Measurements from ENCODE around the gene DHRS4L2. TPM values are rescaled to one million over a fixed set of nuclear protein-coding genes. Genes with fewer than 3 reads are reported as not detected.
A peak's percentile ranks its signal among the peaks of the same experiment; 100 is the strongest.
"Not testable (repeated sequence)": the region's sequence is repeated elsewhere in the genome, so short reads cannot be mapped to it uniquely, and the experiment has no call there.

DHRS4L2 gene
- total RNA-seq, 1 donor from 2014 or later = 5.5 TPM

DNA sequence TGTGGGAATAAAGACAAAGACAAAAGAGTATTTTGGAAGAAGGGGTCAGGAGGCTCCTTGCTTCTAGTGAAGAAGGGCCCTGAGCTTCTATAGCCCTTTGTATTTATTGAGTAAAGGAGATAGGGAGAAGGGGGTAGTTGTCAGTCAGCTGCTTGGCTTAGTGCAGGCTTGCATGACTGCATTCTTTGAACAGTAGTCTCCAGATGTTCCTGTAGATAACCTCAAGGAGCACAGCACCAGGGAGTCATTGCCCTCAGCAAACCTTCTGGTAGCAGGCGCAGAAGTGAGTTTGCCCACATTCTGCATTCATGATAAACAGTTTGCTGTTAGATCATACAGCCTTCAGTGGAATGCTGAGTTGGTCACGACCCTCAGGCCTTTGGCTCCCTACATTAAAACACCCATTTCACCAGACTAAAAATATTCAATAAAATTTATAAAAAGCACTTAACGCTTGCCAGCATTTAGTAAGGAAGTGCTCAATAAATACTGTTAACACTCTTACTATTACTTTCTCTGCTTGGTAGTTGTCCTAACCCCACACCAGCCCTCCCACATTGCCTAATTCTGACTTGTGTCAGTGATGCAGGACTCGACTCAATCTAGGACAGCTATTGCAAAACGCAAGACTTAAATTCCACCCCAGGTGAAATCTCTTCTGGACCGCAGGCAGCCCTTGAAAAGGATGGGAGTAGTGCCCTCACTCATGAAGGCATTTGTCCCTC is 38.2 kb upstream of the DHRS4L2 start:
- no peaks in the 10 kb centered on the region for H3K27me3 ChIP-seq (ENCODE audit: control insufficient read depth, insufficient read depth, low read length)
- no peak overlapping the region for H3K4me3 ChIP-seq (ENCODE audit: low read depth, low read length)
- DNase-seq (ENCODE audit: low read depth) (no peak), FAIRE-seq (no peak)
- H3K36me3 ChIP-seq (ENCODE audit: control insufficient read depth, insufficient read depth, low read length) = no peaks in the 10 kb centered on the region
- TF ChIP-seq, protein P1, sequence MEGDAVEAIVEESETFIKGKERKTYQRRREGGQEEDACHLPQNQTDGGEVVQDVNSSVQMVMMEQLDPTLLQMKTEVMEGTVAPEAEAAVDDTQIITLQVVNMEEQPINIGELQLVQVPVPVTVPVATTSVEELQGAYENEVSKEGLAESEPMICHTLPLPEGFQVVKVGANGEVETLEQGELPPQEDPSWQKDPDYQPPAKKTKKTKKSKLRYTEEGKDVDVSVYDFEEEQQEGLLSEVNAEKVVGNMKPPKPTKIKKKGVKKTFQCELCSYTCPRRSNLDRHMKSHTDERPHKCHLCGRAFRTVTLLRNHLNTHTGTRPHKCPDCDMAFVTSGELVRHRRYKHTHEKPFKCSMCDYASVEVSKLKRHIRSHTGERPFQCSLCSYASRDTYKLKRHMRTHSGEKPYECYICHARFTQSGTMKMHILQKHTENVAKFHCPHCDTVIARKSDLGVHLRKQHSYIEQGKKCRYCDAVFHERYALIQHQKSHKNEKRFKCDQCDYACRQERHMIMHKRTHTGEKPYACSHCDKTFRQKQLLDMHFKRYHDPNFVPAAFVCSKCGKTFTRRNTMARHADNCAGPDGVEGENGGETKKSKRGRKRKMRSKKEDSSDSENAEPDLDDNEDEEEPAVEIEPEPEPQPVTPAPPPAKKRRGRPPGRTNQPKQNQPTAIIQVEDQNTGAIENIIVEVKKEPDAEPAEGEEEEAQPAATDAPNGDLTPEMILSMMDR (IDR thresholded peaks at IDR 0.05; ENCODE audit: insufficient read depth, low read length, severe bottlenecking) = no peak

DNA sequence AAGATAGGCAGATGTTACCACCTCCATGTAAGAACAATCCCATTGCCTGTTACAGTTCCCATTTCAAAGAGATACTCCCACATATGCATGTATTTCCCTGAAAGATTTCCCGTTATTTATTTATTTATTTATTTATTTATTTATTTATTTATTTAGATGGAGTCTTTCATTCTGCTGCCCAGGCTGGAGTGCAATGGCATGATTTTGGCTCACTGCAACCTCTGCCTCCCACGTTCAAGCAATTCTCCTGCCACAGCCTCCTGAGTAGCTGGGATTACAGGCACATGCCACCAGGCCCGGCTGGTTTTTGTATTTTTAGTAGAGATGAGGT is 37.6 kb upstream of the DHRS4L2 start:
- FAIRE-seq; H3K27me3 ChIP-seq (ENCODE audit: control insufficient read depth, insufficient read depth, low read length); H3K4me3 ChIP-seq (ENCODE audit: low read depth, low read length); H3K36me3 ChIP-seq (ENCODE audit: control insufficient read depth, insufficient read depth, low read length); DNase-seq (ENCODE audit: low read depth): not testable (repeated sequence)

- FAIRE-seq (no peak), DNase-seq (ENCODE audit: low read depth) (no peak)
- Histone ChIP-seq H3K36me3 (ENCODE audit: control insufficient read depth, insufficient read depth, low read length) (no peaks in the 10 kb centered on the region), H3K27me3 (ENCODE audit: control insufficient read depth, insufficient read depth, low read length) (no peaks in the 10 kb centered on the region), H3K4me3 (ENCODE audit: low read depth, low read length) (no peak overlapping the region)
- TF ChIP-seq, protein P1 (IDR thresholded peaks at IDR 0.05; ENCODE audit: insufficient read depth, low read length, severe bottlenecking) = no peak
These were observed 37.0 kb upstream of the DHRS4L2 start for GRCh38 chr14:23951590-23952201.

- not testable (repeated sequence) for DNase-seq (ENCODE audit: low read depth); H3K36me3 ChIP-seq (ENCODE audit: control insufficient read depth, insufficient read depth, low read length); FAIRE-seq; H3K27me3 ChIP-seq (ENCODE audit: control insufficient read depth, insufficient read depth, low read length)
- peak overlapping the region; percentile 93 for H3K4me3 ChIP-seq (ENCODE audit: low read depth, low read length)
These were observed 35.6 kb upstream of the DHRS4L2 start for GRCh38 chr14:23953116-23953463.

GRCh38 chr14:23953464-23954278 is 35.1 kb upstream of the DHRS4L2 start, which contains the start of gene DHRS4:
DHRS4 (plus strand) TSS chr14:23953770; CDS start chr14:23953789, 19 bp downstream.
- TF ChIP-seq, protein P1 (IDR thresholded peaks at IDR 0.05; ENCODE audit: insufficient read depth, low read length, severe bottlenecking) = peak; percentile 81
- no peaks in the 10 kb centered on the region for H3K27me3 ChIP-seq (ENCODE audit: control insufficient read depth, insufficient read depth, low read length)
- H3K4me3 ChIP-seq (ENCODE audit: low read depth, low read length) = peak within 1 kb of the TSS; percentile 93
- H3K36me3 ChIP-seq (ENCODE audit: control insufficient read depth, insufficient read depth, low read length) = no peaks in the 10 kb centered on the region
- DNase-seq (ENCODE audit: low read depth) (peak; percentile 72), FAIRE-seq (no peak)

- not testable (repeated sequence) for DNase-seq (ENCODE audit: low read depth); H3K27me3 ChIP-seq (ENCODE audit: control insufficient read depth, insufficient read depth, low read length); H3K36me3 ChIP-seq (ENCODE audit: control insufficient read depth, insufficient read depth, low read length); FAIRE-seq
- H3K4me3 ChIP-seq (ENCODE audit: low read depth, low read length) = peak overlapping the region; percentile 93
These were observed 34.5 kb upstream of the DHRS4L2 start for GRCh38 chr14:23954279-23954614.

DNA sequence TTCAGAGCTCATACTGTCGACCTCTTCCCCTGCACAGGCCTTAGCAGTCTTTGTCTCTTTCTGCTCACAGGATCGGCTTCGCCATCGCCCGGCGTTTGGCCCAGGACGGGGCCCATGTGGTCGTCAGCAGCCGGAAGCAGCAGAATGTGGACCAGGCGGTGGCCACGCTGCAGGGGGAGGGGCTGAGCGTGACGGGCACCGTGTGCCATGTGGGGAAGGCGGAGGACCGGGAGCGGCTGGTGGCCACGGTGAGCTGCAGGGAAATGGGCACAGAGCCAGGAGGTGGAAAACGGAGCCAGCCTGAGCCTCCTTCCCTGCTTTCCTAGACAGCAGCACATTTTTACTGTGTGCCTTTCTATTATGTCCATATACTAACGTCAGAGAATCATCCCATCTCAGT is 33.8 kb upstream of the DHRS4L2 start:
- H3K27me3 ChIP-seq (ENCODE audit: control insufficient read depth, insufficient read depth, low read length); H3K36me3 ChIP-seq (ENCODE audit: control insufficient read depth, insufficient read depth, low read length); H3K4me3 ChIP-seq (ENCODE audit: low read depth, low read length); FAIRE-seq; DNase-seq (ENCODE audit: low read depth): not testable (repeated sequence)

GRCh38 chr14:23955811-23956210 is 32.9 kb upstream of the DHRS4L2 start:
- DNase-seq (ENCODE audit: low read depth); H3K27me3 ChIP-seq (ENCODE audit: control insufficient read depth, insufficient read depth, low read length); H3K4me3 ChIP-seq (ENCODE audit: low read depth, low read length); FAIRE-seq; H3K36me3 ChIP-seq (ENCODE audit: control insufficient read depth, insufficient read depth, low read length): not testable (repeated sequence)

DNA sequence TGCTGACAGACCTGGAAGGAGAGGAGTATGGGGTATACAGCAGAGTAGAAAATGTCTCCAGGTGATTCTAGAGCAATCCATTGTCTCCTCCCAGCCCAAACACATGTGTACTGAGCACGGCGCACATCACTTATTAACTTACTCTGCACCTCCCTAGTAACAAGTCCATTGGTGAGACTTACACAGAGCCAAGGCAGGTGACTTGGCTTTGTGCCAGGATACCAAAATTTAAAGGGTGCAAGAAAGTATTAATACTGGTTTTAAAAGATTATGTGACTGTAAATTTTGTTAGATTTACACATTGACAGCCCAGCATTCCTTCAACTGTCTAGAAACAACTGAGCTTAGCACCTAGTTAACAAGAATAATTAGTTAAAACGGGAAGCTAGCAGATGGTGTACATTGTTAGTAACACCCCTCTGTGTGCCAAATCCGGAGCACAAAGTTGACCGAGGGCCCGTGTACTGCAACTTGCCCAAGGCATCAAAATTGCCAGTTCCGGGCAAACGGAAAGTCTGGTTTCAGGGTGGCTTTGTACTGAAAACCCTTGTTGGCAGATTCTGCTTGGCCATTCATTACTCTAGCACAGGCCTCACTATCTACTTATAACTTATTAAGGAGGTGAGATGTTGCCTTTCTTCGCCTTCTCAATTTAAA is 30.7 kb upstream of the DHRS4L2 start:
- H3K36me3 ChIP-seq (ENCODE audit: control insufficient read depth, insufficient read depth, low read length); DNase-seq (ENCODE audit: low read depth); FAIRE-seq; H3K4me3 ChIP-seq (ENCODE audit: low read depth, low read length); H3K27me3 ChIP-seq (ENCODE audit: control insufficient read depth, insufficient read depth, low read length): not testable (repeated sequence)

GRCh38 chr14:23960899-23961298 is 27.8 kb upstream of the DHRS4L2 start:
- not testable (repeated sequence) for DNase-seq (ENCODE audit: low read depth); FAIRE-seq; H3K27me3 ChIP-seq (ENCODE audit: control insufficient read depth, insufficient read depth, low read length); H3K4me3 ChIP-seq (ENCODE audit: low read depth, low read length); H3K36me3 ChIP-seq (ENCODE audit: control insufficient read depth, insufficient read depth, low read length)

DNA sequence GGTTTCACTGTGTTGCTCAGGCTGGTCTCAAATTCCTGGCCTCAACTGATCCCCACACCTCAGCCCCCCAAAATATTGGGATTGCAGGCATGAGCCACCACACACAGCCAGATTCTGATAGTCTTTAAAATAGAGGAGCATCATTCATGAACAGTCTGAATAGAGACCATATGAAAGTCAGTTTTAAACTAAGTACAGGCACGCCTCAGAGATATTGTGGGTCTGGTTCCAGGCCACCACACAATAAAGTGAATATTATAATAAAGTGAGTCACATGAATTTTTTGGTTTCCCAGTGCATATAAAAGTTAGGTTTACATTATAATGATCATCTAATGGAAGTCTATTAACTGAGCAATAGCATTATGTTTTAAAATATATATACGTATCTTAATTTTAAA is 27.0 kb upstream of the DHRS4L2 start:
- not testable (repeated sequence) for DNase-seq (ENCODE audit: low read depth); FAIRE-seq; H3K27me3 ChIP-seq (ENCODE audit: control insufficient read depth, insufficient read depth, low read length); H3K36me3 ChIP-seq (ENCODE audit: control insufficient read depth, insufficient read depth, low read length); H3K4me3 ChIP-seq (ENCODE audit: low read depth, low read length)

All from bronchial epithelial cell (primary cell).